Epithelial cell of proximal tubule (primary cell): ENCODE results near the gene SMIM33. TPM values are rescaled to one million over a fixed set of nuclear protein-coding genes. Genes with fewer than 3 reads are reported as not detected.

ENCODE experiments used
- DNase-seq: peaks from one replicate; pipeline ENCODE4 v3.0.0-alpha.2; 2011; ENCODE audit warnings: low read depth
- H3K4me3 ChIP-seq: 2 replicates; pipeline ENCODE4 v1.5.1; 2011; ENCODE audit warnings: low read depth, mild to moderate bottlenecking, low read length
- CTCF ChIP-seq: conservative IDR thresholded peaks from 2 replicates; pipeline ENCODE4 v1.5.1; 2012; ENCODE audit warnings: low read depth, mild to moderate bottlenecking, low read length
- total RNA-seq: library from RNA; depleted of rRNA; stranded (reverse); fragments of >200 nt; gene quantifications from 2 replicates; pipeline ENCODE4 v1.2.3, GENCODE V29; 2015

Gene SMIM33
- total RNA-seq: not detected in 2 replicates

- no peak within 1 kb of the TSS for H3K4me3 ChIP-seq
- no peak for DNase-seq
- TF ChIP-seq CTCF: no peak
Observed at GRCh38 chr5:139470821-139471300, at the start of gene SMIM33. Gene SMIM33 (plus strand): TSS chr5:139471004. CDS start chr5:139471122, 118 bp downstream.

GRCh38 chr5:139422307-139422893 is 48.4 kb upstream of the SMIM33 start:
- no peak for DNase-seq
- peak; percentile 90 for TF ChIP-seq CTCF
- H3K4me3 ChIP-seq: no peak overlapping the region

GRCh38 chr5:139425497-139425896 is 45.3 kb upstream of the SMIM33 start:
- H3K4me3 ChIP-seq: no peak overlapping the region
- no peak for TF ChIP-seq CTCF
- no peak for DNase-seq

GRCh38 chr5:139426203-139426885 is 44.5 kb upstream of the SMIM33 start:
- H3K4me3 ChIP-seq: no peak overlapping the region
- TF ChIP-seq CTCF: no peak
- DNase-seq: no peak

GRCh38 chr5:139430015-139430414 is 40.8 kb upstream of the SMIM33 start:
- TF ChIP-seq CTCF: no peak
- no peak overlapping the region for H3K4me3 ChIP-seq

GRCh38 chr5:139431706-139432105 is 39.1 kb upstream of the SMIM33 start:
- no peak for DNase-seq
- TF ChIP-seq CTCF: no peak
- H3K4me3 ChIP-seq: no peak overlapping the region

More at GRCh38 chr5:139430015-139430414, 40.8 kb upstream of the SMIM33 start:
- no peak for DNase-seq
